SK-MEL-5 (cell line): ENCODE data around the gene HIGD2A. TPM values are rescaled to one million over a fixed set of nuclear protein-coding genes. Genes with fewer than 3 reads are reported as not detected.
"Not testable (repeated sequence)": the region's sequence is repeated elsewhere in the genome, so short reads cannot be mapped to it uniquely, and the experiment has no call there.

Experiments
- DNase-seq: peaks from one replicate; pipeline ENCODE4 v3.0.0-alpha.2; 2016; ENCODE audit warnings: low read depth, low spot score
- in situ Hi-C: cut with HindIII; loops from 2 replicates; pipeline ENCODE4 v1.10.0; 2016; ENCODE audit warnings: low sequenced_read_pairs, high pct_unique_total_duplicates, low pct_unique_long_range_greater_than_20kb
- total RNA-seq: library from RNA; depleted of rRNA; stranded (reverse); fragments of >200 nt; shearing (Covaris generic); gene quantifications from 2 replicates; pipeline ENCODE4 v1.2.3, GENCODE V29; 2014

The HIGD2A gene
- total RNA-seq, 1 experiment from 2014 or later = 216 TPM

DNA sequence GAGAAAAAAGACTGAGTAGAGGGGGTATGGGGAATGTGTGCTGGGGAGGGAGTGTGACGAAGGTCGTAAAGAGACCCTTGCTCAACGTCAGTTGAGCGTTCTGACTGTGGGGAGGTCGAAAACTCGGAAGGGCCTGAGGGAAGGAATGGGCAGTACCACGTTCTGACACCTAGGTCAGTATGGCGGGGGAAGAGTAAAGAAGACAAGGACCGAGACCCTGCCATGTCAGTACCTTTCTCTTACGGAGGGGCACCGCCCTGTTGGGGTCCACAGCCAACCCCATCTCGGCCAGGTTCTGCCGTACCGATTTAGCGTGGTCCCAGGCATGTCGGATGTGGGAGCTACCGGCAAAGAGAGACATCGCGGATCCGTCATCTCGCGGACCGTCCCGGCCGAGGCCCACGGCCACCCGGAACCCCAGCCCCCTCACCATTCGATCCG is 528 bp upstream of the HIGD2A start:
- in situ Hi-C loops = no loop called here
- peak; percentile 24 for DNase-seq

DNA sequence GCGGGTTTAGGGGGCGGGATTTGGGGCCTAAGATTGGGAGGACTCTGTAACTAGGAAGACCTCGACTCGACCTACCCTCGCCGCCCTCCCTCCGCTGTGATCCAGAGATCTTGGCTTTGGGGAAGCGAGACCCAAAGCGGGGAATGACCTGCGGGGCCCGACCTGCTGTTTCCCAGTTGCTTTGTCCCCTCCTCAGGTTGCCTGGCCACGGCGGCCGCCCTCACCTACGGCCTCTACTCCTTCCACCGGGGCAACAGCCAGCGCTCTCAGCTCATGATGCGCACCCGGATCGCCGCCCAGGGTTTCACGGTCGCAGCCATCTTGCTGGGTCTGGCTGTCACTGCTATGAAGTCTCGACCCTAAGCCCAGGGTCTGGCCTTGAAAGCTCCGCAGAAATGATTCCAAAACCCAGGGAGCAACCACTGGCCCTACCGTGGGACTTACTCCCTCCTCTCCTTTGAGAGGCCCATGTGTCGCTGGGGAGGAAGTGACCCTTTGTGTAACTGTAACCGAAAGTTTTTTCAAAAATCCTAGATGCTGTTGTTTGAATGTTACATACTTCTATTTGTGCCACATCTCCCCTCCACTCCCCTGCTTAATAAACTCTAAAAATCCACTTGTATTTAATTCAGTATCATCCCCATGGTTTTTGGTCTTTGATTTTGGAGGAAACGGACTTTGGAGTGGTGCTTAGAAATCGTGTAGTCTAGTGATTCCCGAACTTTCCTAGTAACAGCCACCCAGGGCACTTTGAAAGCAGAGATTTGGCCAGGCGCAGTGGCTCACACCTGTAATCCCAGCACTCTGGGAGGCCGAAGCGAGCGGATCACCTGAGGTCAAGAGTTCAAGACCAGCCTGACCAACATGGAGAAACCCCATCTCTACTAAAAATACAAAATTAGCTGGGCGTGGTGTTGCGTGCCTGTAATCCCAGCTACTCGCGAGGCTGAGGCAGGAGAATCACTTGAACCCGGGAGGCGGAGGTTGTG is 878 bp downstream of the HIGD2A start:
- no peak for DNase-seq
- in situ Hi-C loops = no loop called here

DNA sequence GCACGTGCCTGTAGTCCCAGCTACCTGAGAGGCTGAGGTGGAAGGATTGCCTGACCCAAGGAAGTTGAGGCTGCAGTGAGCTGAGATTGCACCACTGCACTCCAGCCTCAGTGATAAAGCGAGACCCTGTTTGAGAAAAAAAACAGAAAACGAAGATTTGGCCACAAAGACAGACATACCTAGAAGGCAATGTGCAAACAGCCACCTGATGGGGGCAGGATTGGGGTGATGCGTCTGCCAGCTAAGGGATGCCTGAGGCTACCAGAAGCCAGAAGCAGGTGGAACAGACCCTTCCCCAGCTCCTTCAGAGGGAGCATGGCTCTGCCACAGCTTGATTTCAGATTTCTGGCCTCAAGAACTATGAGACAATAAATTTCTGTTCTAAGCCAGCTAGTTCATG is 2.9 kb downstream of the HIGD2A start:
- in situ Hi-C loops = no loop called here

DNA sequence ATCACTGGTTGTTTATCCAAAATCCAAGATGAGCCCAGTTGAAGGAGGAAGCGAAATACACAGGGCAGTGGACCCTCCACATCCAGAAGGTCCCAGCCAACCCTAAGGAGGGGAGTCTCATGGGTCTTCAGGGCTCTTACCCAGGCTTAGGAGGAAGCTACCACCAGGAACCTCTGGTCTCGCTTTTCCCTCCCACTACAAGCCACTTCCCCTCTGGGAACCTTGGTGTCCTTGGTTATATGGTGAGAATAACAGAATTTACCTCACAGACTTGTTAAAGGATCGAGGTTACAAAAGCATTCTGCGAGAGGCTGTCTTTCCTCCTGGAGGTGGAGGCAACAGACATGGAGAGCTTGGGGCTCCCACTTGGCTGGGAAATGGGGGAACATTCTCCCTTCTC is 3.4 kb downstream of the HIGD2A start:
- no peak for DNase-seq
- in situ Hi-C loops = no loop called here

More for the DNA sequence above, 2.9 kb downstream of the HIGD2A start:
- DNase-seq = no peak

DNA sequence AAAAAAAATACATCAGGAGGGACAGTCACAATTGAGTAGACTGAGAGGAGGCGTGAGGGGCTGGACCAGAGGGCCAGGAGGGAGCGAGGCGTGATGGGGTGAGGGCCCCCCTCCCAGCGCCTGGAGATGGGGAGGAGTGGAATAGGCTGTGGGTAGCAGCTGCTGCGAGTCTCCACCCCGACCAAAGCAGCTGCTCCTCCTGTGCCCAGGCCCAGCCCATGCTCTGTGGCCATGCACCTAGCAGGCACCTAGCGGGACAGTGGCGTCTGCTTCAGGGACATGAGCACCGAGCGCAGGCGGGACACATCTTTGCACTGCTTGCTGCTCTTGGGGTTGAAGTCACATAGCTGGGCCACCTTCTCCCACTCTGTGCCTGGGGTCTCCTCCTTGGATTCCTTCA is 4.0 kb downstream of the HIGD2A start:
- in situ Hi-C loops = no loop called here
- no peak for DNase-seq

DNA sequence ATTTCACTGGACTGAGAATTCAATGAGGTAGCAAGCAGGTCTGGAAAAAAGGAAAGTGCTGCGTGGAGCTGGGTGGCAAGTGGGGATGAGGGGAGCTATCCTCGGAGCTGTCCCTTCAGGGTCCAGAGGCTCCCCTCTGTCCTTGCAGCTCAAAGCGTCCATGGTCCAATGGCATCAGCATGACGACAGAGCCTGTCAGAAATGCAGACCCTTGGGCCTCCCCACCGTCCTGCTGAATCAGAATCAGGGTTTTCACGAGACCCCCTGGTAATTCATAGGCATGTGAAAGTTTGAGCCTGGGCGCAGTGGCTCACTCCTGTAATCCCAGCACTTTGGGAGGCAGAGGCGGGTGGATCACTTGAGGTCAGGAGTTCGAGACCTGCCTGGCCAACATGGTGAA is 5.5 kb downstream of the HIGD2A start:
- in situ Hi-C loops = no loop called here
- no peak for DNase-seq

DNA sequence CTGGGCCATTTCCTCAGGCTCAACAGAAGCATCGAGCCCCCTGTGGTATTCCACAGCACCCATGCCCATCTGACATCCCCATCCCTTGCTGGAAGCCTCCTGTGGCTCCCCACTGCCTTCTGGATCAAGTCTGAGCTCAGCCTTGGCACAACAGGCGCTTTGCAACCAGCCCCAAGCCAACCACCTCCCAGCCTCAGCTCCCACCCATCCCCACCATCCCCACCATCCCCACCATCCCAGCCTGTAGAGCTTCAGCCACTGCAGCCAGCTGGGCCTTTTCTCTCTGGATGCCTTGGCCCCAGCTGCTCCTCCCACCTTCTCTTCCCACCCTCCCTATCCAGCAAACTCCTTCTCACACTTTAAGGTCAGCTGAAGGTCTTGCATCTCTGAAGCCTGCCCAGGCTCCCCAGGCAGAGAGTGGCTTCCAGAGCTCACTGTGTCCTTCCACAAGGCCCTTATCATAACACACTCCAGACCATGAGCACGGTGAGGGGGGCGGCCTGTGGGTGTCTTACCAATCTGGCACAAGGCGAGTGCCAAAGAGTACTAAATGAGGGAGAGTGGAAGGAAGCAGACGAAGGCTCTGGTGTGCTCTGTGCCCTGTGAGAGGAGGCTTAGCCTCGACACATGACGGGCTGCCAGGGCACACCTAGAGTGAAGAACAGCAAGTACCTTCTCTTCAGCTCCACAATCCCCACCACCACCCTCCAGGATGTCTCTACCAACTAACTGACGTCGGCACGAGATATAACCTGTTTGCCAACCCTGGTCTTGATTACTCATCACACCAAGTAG is 6.5 kb downstream of the HIGD2A start:
- no peak for DNase-seq
- in situ Hi-C loops = no loop called here

DNA sequence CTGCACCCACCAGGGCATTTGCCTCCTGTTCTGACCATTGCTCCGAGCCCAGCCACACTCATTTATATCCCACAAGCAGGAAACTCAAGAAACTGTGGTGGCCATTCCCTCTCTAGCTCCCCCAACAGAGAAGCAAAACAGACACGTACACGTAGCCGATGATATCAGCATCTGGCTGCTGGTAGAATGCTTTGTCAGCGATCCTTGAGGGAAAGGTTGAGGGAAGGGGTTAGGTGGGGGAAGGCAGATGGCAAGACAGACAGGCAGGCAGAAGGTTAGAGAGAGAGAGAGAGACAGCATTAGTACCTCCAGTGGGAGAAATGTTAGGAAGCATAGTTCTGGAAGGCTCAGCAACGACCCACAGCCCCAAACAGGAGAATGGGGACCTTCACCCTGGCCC is 7.8 kb downstream of the HIGD2A start:
- in situ Hi-C loops = no loop called here
- DNase-seq = no peak

DNA sequence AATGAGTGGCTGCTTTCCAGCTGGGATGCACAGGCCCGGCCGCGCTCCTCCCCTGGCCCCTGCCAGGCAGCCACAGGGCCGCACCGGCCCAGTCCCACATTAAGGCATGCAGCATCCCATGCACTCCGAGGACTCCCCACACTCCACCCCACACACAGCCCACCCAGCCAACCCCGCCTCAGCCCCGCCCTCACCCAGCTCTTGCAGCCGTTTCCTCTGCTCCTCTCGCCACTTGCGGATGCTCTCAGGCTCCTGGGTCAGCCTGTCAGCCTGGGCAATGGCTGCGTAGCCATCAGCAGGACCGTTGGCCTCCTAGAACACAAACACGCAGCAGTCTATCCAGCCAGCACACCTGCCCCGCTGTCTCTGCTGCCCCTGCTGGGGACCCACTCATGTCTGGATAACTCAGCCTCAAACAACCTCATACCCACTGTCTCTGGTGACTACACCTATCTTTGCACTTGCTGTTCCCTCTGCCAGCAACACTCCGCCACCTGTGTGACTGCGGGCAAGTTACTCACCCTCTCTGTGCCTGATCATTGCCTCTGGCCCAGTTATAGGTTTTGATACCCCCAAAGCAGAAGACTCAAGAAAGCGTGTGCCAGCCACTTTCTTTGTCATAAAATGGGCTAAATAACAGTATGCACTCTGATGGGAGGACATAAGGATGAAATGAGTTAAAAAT is 9.3 kb downstream of the HIGD2A start:
- in situ Hi-C loops = no loop called here
- no peak for DNase-seq

DNA sequence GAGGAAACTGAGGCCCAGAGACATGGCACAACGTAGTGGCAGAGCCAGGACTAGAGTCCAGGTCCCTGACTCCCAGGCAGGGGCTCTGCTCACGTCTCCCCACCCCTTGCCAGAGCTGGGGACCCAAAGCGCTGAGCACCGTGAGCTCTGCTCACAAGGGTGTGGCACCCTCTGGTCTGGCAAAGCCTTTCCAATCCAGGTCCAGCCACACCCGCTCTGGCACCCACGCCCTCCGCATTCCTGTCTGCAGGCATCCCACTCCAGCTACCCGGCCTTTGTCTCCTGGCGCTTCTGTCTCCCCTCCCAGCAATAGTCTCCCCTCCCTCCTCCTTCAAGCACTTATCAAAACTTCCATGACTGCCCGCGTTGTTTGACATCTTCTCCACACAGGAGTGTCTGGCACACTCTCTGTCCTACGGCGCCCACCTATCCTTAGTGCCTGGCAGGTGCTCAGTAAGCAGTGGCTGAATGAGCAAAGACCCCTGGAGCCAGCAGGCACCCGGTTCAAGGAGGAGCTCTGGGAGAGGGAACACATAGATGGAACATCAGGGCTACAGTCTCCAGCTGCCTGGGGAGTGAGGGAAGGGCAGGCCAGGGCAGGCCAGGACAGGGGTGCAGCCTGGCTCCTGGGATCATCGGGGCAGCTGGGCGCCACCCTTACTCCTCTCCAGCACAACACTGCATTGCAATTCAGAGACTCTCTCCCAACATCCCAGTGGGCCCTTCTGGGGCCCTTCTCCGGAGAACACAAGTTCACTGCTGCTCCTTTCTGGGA is 12.0 kb downstream of the HIGD2A start:
- DNase-seq = no peak

DNA sequence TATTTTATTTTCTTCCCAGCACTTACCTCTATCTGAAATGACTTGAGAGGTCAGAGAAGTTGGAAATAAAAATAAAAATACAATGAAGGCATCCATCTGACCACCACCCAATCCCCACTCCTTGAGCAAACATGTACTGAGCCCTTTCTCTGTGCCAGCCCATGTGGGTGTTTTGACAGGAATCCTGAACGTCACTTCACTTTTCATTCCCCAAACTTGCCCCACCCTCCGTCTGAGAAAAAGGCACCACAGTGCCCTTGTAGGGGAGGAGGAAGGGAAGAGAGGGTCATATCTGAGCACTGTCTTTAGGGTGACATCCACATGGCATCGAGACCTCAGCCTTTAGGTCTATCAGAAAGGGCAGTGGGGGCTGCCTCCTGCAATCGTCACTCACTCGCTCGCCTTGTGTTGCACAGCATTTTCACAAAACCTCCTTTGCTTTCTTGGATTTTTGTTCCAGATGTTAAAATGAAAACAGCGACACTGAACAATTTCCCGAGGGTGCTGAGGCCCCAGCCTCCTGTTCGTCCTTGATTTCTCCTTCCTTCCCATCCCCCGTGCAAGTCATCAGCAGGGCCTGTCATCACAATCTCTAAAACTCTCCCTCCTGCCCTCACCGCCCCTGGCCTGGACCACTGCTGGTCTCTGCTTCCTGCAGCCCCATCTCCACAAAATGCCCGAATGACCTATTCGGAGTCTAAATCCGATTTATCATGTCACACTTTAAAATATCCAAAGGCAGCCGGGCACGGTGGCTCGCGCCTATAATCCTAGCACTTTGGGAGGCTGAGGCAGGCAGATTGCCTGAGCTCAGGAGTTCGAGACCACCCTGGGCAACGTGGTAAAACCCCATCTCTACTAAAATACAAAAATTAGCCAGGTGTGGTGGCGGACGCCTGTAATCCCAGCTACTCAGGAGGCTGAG is 13.0 kb downstream of the HIGD2A start:
- in situ Hi-C loops = no loop called here
- no peak for DNase-seq

More for the DNA sequence above, 12.0 kb downstream of the HIGD2A start:
- in situ Hi-C loops = no loop called here

DNA sequence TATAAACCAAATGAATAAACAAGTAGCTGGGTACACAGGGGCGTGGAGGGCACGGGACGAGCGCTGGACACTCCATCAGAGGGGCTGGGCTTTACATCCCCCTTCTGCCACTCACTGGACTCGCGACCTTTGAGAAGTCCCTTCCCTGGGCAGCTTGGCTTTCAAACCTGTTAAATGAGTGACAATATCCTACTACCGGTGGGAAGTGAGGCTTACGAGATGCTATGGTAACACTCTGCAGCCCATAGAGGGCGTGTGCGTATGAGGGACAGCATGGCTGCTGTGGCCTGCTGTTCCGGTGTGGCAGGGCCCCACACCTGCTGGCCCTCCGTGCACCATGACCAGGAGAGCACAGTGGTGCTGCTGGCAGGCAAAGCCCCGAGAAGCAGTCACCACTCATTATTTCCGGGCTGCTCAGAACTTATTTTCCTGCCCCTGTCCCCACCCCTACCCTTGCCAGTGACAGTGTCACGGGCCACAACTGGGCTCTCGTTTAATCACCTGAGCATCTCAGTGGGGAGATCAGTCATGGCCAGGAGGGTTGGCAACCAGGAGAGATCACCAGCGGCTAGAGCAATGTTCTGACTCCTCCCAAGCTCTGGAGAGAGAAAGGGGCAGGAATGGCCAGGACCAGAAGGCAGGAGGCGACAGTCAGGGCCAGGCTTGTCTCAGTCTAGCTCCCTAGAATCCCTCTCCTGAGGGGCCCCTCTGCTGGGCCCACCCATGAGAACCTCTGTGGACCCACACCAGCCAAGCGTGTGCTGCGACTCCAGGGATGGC is 17.3 kb downstream of the HIGD2A start:
- in situ Hi-C loops = no loop called here
- peak; percentile 25 for DNase-seq

DNA sequence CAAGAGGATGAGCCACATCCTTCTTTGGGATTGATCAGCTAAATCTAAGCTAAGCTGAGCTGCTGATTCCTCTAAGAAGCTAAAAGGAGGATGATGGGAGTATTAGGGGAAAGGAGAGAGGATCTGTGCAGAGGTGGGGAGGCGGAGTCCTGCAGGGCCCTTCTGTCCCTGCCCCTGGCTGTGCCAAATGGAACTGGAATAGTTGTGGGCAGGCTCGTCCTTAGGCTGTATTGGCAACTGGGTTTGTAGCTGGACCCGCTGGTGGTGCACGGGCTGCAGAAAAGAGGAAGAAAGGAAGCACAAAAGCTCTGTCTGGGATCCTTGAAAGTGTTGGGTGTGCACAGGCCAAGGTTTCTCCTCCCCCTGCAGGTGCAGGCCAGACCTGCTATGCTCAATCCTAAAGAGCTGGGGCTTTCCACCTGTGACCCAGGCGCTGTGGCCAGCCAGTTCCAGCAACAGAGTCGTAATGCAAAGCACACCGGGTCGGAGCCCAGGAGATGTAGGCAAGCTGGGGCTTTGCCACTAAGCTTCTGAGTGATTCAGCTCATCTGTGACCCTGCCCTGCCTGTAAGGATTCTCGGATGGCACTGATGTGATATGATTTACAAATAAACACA is 18.0 kb downstream of the HIGD2A start:
- in situ Hi-C loops = no loop called here
- no peak for DNase-seq

DNA sequence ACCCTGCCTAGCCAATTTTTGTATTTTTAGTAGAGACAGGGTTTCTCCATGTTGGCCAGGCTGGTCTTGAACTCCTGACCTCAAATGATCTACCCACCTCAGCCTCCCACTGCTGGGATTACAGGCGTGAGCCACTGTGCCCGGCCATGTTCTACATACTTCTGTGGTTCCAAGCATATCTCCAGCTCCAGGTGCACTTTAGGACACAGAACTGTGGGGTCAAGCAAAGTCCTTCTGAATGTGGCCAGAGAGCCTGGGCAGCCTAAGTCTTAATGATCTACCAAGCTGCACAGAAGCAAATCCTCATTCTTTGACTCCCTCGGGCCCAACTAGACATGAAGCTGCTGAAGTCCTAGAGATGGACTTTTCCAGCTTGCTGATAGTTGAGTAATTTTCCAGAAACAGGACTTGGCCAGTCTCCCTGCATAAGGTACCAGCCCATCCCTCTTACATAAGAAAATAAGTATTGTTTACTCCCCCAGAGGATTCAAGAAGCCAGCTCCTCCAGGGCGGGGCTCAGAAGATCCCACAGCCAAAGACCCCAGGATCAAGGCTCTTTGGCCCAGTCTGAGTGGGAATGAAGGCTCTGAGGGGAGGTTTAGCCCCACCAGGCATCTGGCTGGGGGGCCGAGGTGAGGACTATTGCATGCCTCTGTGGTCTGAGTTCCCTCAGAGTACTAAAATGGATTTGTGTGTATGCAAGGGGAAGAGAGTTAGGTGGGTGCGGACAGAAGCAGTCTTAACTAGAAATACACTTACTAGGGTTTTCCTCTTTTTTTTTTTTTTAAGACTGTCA is 19.1 kb downstream of the HIGD2A start:
- no peak for DNase-seq
- in situ Hi-C loops = no loop called here

DNA sequence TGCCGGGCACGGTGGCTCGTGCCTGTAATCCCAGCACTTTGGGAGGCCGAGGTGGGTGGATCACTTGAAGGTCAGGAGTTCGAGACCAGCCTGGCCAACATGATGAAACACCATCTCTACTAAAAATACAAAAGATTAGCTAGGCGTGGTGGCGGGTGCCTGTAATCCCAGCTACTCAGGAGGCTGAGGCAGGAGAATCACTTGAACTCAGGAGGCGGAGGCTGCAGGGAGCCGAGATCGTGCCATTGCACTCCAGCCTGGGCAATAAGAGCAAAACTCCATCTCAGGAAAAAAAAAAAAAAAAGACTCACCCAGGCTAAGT is 19.7 kb downstream of the HIGD2A start:
- in situ Hi-C loops, DNase-seq: not testable (repeated sequence)
